GM19468 (cell line): Measurements from ENCODE around the gene OR10K2.
"Not testable (repeated sequence)": the region's sequence is repeated elsewhere in the genome, so short reads cannot be mapped to it uniquely, and the experiment has no call there.

Experiments used
- ATAC-seq: cut with Tn5 transposase; IDR thresholded peaks from one replicate; pipeline ENCODE4 v1.9.1; 2021; ENCODE audit warnings: mild to moderate bottlenecking, moderate library complexity, moderate number of reproducible peaks; ENCODE audit not compliant: unreplicated experiment; ENCODE audit errors: extremely low read depth

Gene OR10K2

GRCh38 chr1:158426137-158426536 lies at the start of gene OR10K2:
Gene OR10K2, minus strand, starts transcription at chr1:158426237. Its CDS starts 5,371 bp downstream, at chr1:158420866.
- ATAC-seq, result no peak

GRCh38 chr1:158471920-158472319 lies 45.9 kb upstream of the OR10K2 start, which contains the start of gene OR10R2:
Gene OR10R2, plus strand, starts transcription at chr1:158472220. Its CDS starts 106 bp downstream, at chr1:158472326.
- no peak for ATAC-seq

- ATAC-seq, result no peak
Measured at GRCh38 chr1:158461534-158461933, 35.5 kb upstream of the OR10K2 start, which contains the start of gene OR10K1. Gene OR10K1, plus strand, starts transcription at chr1:158461834. Its CDS starts 3,728 bp downstream, at chr1:158465562.

- ATAC-seq, result no peak
Measured at GRCh38 chr1:158458263-158458662, 32.2 kb upstream of the OR10K2 start.

- ATAC-seq, result no peak
Measured at GRCh38 chr1:158457246-158457645, 31.2 kb upstream of the OR10K2 start.

GRCh38 chr1:158454537-158454936 lies 28.5 kb upstream of the OR10K2 start:
- no peak for ATAC-seq

- no peak for ATAC-seq
Measured at GRCh38 chr1:158445376-158445775, 19.3 kb upstream of the OR10K2 start.

GRCh38 chr1:158434741-158435140 lies 8.7 kb upstream of the OR10K2 start:
- no peak for ATAC-seq

GRCh38 chr1:158430163-158430562 lies 4.1 kb upstream of the OR10K2 start:
- not testable (repeated sequence) for ATAC-seq

GRCh38 chr1:158425027-158425426 lies 1.0 kb downstream of the OR10K2 start:
- ATAC-seq, result no peak

- ATAC-seq, result no peak
Measured at GRCh38 chr1:158422212-158422611, 3.8 kb downstream of the OR10K2 start.

- ATAC-seq, result no peak
Measured at GRCh38 chr1:158417586-158417985, 8.5 kb downstream of the OR10K2 start.

GRCh38 chr1:158414651-158415345 lies 11.2 kb downstream of the OR10K2 start:
- ATAC-seq, result no peak

- ATAC-seq, result no peak
Measured at GRCh38 chr1:158407092-158407491, 18.9 kb downstream of the OR10K2 start.

GRCh38 chr1:158400871-158401270 lies 25.2 kb downstream of the OR10K2 start:
- no peak for ATAC-seq

- no peak for ATAC-seq
Measured at GRCh38 chr1:158398818-158399514, 27.1 kb downstream of the OR10K2 start, which contains the start of gene OR10T2. Gene OR10T2, minus strand, starts transcription at chr1:158399466. Its CDS starts 0 bp downstream, at chr1:158399466.

GRCh38 chr1:158396646-158397045 lies 29.4 kb downstream of the OR10K2 start:
- no peak for ATAC-seq

GRCh38 chr1:158393476-158393875 lies 32.6 kb downstream of the OR10K2 start:
- no peak for ATAC-seq

- no peak for ATAC-seq
Measured at GRCh38 chr1:158391099-158391498, 34.9 kb downstream of the OR10K2 start.

GRCh38 chr1:158390331-158390730 lies 35.7 kb downstream of the OR10K2 start:
- no peak for ATAC-seq

GRCh38 chr1:158374860-158375259 lies 51.2 kb downstream of the OR10K2 start:
- no peak for ATAC-seq
